ENCODE results near the gene KAT8.
A peak's percentile ranks its signal among the peaks of the same experiment; 100 is the strongest.
"Not testable (repeated sequence)": the region's sequence is repeated elsewhere in the genome, so short reads cannot be mapped to it uniquely, and the experiment has no call there.

The KAT8 gene

DNA sequence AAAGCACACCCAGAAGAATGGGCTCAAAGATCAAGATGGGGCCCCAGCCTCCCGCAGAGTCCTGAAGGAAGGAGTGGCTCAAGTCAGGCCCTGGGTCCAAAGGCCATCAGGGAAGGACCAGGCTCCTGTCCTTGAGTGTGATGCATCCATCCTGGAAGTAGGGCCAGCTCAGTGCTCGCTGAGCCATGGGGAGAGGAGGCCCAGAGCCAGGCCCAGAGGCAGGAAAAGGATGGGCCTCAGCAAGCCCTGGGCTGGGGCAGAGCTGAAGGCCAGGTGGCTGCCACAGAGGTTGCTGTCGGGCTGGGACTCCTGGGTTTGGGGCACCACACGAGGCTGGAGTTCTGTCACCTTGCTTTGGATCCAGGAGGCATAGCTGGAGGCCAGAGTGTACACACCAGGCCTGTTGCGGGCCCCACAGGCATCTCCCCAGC, 14.4 kb downstream of the KAT8 start:
- no peak for DNase-seq (ENCODE audit: low spot score)

DNA sequence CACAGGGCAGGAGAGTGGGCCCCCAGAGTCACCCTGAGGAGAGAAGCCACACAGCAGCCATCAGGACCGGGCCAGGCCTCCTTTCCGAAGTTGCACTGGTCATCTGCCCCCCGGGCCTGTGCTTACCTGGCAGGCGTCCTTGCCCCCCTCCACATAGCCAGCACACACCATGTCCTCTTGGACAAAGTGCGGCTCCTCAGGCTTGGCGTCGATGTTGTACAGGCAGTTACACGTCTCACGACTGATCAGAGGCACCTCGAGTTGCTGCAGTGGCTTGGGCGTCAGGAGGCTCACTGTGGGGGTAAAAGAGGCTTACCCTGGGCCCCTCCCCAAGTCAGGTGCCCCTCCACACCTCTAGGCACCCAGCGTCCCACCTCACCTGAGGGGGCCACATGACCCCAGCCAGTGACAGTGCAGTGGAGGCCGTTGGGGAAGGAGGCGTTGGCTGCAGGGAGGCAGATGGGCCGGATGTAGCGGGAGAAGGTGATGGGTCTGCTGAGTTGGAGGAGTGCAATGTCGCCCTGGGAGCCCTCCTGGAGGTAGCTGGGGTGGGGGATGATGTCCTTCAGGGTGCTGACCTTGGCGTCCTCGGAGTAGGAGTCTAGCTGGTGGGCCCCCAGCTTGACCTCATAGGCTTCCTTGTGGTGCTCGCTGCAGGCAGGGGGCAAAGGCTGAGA, 15.0 kb downstream of the KAT8 start:
- no peak for DNase-seq (ENCODE audit: low spot score)

DNA sequence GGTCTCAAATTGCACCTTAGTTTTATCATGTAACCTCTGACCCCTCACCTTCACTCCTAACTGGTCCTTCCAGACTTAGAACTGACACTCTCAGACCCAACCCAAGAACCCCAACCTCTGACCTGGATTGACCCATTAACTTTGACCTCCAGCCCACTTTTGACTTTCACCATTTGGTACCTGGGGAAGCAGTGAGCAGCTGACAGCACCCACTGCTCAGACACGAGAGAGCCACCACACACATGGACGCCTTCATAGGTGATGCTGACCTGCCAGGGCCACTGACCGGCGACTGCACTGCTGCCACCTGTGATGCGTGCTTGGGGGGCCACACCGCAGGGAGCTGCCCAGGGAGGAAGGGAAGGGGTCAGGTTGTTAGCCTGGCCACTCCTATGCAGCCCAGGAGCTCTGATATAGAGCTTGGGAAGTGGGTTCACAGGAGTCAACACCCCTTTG, 15.6 kb downstream of the KAT8 start:
- DNase-seq (ENCODE audit: low spot score) = no peak

DNA sequence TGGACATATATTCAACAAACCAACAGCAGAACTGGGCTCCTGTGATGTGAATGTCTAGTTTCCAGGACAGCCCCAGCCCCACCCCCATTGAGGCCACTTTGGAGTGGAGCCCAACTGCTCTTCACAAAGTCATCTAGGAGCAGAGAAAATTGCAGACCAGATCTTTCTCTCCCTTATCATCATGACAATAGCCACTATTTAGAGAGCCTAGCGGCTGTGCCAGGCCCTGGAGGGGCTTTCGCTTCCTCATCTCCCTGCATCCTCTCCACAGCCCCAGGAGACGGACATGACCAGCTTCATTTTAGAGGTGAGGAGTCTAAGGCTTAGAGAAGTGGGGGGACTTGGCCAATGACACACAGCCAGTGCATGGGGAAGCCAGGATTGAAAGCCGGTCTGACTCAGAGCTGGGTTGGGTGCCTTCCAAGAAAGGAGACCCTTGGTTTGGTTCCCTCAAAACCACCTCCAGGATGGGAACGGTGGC, 16.7 kb downstream of the KAT8 start:
- DNase-seq (ENCODE audit: low spot score) = no peak

DNA sequence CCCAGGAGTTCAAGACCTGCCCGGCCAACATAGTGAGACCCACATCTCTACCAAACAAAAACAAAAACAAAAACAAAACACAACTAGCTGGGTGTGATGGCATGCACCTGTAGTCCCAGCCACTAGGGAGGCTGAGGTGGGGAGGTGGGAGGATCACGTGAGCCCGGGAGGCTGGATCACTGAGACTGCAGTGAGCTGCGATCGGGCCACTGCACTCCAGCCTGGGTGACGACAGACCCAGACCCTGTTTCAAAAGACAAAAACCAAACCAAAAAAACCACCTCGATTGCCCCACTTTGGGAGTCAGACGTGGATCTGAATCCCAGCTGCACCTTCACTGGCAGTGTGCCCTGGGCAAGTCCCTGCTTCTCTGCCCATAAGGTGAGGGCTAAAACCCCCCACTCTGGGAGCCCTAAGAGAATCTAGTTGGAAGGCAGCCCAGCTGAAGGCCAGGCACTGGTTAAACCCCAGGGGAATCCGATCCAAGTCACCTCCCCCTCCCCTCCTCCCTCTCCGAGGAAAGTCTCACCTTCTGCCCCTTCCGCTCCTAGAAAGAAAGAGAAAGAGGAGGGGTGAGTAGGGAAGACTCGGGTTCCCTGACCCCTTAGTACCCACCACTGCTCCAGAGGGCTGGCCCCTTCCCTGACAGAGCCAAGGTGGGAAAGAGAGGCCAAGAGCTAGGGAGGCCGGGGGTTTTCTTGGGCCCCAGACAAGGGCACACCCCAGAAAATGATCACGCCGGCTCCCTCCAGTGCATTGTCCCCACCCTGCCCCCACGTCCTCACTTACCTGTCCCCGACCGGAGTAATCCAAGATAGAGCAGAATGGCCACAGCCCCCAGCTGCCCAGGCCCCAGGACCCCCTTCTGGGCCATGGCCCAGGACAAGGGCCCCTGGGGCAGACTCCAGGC, 17.4 kb downstream of the KAT8 start:
- DNase-seq (ENCODE audit: low spot score) = no peak

- no peak for DNase-seq (ENCODE audit: low spot score)
Measured at GRCh38 chr16:31135535-31136286, 18.2 kb downstream of the KAT8 start, which contains the start of gene PRSS8. PRSS8 (minus strand) TSS chr16:31135727; CDS start chr16:31135498, 229 bp downstream.

DNA sequence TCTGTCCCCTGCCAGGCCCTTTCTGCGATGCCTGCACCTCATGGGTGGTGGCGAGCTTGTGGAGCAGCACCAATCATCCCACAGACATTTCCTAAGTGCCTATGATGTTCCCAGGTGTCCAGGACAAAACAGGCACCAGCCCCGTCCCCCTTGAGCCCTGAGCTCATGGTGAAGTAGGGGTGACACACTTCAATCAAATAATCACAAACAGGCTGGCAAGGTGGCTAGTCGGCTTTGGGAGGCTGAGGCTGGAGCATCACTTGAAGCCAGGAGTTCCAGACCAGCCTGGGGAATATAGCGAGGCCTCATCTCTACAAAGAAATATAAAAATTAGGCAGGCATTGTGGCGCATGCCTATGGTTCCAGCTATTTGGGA, 18.8 kb downstream of the KAT8 start:
- no peak for DNase-seq (ENCODE audit: low spot score)

- DNase-seq (ENCODE audit: low spot score) = not testable (repeated sequence)
Measured at GRCh38 chr16:31136822-31137499, 19.5 kb downstream of the KAT8 start.

DNA sequence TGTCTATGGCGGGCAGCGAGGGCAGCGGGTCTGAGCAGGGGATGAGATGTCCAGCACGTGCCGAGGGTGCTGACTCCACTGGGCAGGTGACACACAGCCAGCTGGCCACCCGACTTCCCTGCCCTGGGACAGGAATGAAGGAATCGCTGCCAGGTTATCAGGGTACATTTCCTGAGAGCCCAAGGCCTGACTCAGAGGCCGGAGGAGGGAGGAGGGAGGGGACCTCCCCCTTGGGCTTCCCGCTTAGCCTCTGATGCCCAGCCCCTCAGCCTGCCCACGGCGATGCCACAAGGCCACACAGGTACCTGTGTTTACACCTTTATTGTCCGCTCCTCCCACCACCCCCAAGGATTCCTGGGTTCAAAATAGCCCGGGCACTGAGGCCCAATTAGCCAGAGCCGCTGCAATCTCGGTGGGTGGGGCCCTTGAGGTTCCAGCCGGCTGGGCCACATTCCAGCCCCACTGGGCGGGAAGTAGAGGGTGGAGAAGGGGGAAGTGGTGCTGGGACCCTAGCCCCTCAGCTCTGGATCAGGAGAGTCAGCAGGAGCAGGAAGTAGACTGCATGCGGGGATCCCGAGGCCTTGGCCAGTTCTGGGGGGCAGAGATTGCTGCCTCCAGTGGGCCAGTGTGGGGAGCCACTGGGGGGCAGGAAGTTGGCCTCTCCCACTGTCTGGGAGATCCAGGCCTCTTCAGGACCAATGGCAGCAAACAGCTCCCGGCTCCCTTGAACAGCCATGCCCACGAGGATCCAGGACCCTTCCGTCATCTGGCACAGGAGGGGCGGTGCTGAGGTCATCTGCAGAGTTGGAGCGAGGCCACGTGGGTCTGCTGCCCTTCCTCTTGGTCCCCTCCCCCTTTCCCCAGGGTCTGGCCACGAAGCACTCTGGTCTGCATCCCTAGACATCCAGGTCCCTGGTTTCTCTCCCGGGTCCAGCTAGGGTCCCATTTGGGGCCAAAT, 21.4 kb downstream of the KAT8 start:
- no peak for DNase-seq (ENCODE audit: low spot score)

- DNase-seq (ENCODE audit: low spot score) = not testable (repeated sequence)
Measured at GRCh38 chr16:31141071-31141469, 23.6 kb downstream of the KAT8 start.

- DNase-seq (ENCODE audit: low spot score) = no peak
Measured at GRCh38 chr16:31141489-31142108, 24.1 kb downstream of the KAT8 start.

- DNase-seq (ENCODE audit: low spot score) = peak; percentile 99
Measured at GRCh38 chr16:31142109-31143010, 24.9 kb downstream of the KAT8 start.

- DNase-seq (ENCODE audit: low spot score) = no peak
Measured at GRCh38 chr16:31143011-31143693, 25.7 kb downstream of the KAT8 start.

GRCh38 chr16:31143694-31144148, 26.3 kb downstream of the KAT8 start:
- no peak for DNase-seq (ENCODE audit: low spot score)

GRCh38 chr16:31144418-31144817, 27.0 kb downstream of the KAT8 start:
- DNase-seq (ENCODE audit: low spot score) = not testable (repeated sequence)

DNA sequence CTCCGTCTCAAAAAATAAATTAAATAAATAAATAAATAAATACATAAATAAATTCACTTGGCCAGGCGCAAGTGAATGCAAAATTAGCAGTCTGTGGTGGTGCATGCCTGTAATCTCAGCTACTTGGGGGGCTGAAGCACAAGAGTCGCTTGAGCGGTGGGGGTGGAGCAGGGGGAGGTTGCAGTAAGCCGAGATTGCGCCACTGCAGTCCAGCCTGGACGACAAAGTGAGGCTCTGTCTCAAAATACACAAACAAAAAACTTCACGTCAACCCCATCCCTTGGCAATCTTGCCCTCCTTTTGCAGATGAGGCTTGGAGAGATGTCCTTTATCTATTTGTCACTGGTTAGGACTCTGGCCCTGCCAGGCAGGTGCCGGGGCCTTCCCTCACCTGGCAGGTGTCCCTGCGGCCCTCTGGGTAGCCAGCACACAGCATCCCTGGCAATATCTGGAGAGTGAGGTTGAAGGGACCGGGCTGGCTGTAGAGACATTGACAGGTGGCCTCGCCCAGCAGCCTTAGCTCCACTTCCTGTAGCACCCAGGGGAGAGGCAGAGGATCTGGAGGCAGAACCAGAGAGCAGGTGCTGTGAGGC, 28.0 kb downstream of the KAT8 start:
- DNase-seq (ENCODE audit: low spot score) = no peak

- DNase-seq (ENCODE audit: low spot score) = no peak
Measured at GRCh38 chr16:31147574-31147973, 30.1 kb downstream of the KAT8 start.

- DNase-seq (ENCODE audit: low spot score) = no peak
Measured at GRCh38 chr16:31148281-31148728, 30.8 kb downstream of the KAT8 start.

Measured in CD4-positive, alpha-beta T cell treated with Interleukin-15 for 4 hours (primary cell).